ENCODE results near the gene MEGF11.

The MEGF11 gene

GRCh38 chr15:66178531-66178910 lies 75.0 kb downstream of the MEGF11 start:
- DNase-seq (ENCODE audit: low read depth), result no peak
- no peak for TF ChIP-seq CTCF (conservative IDR thresholded peaks at IDR 0.05; ENCODE audit: control insufficient read depth, insufficient read depth, low read depth, low read length)
- H3K4me3 ChIP-seq (ENCODE audit: control insufficient read depth, low read depth, low read length), result no peak overlapping the region

DNA sequence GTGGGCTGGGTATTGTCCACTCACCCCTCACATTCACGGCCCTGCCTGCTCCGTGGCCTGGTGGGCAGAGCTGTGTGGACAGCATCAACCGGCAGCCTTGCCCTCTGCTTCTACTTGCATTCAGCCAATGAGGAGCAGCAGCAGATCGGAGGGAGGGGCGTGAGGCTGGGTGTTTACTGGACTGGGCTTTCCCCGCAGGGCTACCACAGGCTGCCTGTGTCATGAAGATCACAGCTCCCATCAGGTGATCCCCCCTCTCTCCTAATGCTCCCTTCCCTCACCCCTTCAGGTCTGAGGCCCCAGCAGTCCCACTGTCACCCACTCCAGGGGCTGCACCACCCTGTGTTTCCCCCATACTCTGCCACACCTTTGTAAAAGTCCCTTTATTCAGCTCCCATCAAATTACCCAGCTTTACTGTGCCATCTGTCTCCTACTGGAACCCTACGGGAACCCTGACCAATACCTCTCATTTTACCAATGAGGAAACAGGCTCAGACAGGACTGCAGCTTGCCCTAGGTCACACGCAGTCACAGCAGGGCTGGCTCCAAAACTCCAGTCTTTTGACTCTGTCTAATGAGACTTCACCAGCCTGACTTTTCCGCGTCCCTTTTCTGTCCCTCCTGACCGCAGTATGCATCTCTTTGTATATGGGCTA lies 81.1 kb downstream of the MEGF11 start:
- H3K4me3 ChIP-seq (ENCODE audit: control insufficient read depth, low read depth, low read length), result no peak overlapping the region
- no peak for TF ChIP-seq CTCF (conservative IDR thresholded peaks at IDR 0.05; ENCODE audit: control insufficient read depth, insufficient read depth, low read depth, low read length)
- no peak for DNase-seq (ENCODE audit: low read depth)

- TF ChIP-seq CTCF (conservative IDR thresholded peaks at IDR 0.05; ENCODE audit: control insufficient read depth, insufficient read depth, low read depth, low read length), result no peak
- DNase-seq (ENCODE audit: low read depth), result no peak
- H3K4me3 ChIP-seq (ENCODE audit: control insufficient read depth, low read depth, low read length), result no peak overlapping the region
Measured at GRCh38 chr15:66171841-66172240, 81.7 kb downstream of the MEGF11 start.

DNA sequence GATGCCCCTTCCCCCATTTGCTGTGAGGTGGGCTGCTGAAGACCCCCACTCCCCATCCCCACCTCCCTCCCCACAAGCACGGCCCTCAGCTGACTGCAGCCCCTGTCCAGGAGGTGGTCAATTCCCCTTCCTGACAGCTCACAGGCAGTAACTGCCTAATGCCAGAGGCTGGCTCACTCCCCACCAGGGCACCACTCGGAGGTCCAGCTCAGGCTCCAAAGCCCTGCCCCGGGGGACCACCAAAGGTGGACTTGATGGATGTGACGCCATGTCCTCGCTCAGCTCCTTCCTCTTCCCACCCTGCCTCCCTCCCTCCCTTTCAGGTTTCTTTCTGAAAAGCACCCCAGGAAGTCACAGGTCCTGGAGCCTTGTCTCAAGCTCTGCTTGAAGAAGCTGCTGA lies 82.8 kb downstream of the MEGF11 start:
- no peak for TF ChIP-seq CTCF (conservative IDR thresholded peaks at IDR 0.05; ENCODE audit: control insufficient read depth, insufficient read depth, low read depth, low read length)
- H3K4me3 ChIP-seq (ENCODE audit: control insufficient read depth, low read depth, low read length), result no peak overlapping the region
- DNase-seq (ENCODE audit: low read depth), result no peak

- no peak for TF ChIP-seq CTCF (conservative IDR thresholded peaks at IDR 0.05; ENCODE audit: control insufficient read depth, insufficient read depth, low read depth, low read length)
- no peak for DNase-seq (ENCODE audit: low read depth)
- H3K4me3 ChIP-seq (ENCODE audit: control insufficient read depth, low read depth, low read length), result no peak overlapping the region
Measured at GRCh38 chr15:66170042-66170441, 83.5 kb downstream of the MEGF11 start.

DNA sequence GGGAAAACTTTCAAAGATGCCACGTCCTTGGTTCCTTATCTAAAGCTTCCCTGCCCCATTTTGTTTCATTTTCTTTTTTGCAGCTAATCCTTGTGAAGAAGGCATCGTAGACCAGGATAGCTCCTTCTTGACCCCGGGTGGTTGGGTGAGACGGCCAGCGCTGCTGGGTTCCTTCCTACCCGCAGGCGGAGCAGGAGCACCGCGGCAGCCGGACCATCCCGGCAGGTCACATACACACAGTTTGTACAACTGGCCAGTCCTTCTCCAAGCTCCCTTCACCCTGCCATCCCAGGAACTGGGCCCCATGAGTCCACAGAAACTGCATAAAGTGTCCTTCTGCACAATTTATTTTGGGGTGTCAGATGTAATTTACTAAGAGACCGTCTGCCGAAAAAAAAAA lies 83.9 kb downstream of the MEGF11 start:
- TF ChIP-seq CTCF (conservative IDR thresholded peaks at IDR 0.05; ENCODE audit: control insufficient read depth, insufficient read depth, low read depth, low read length), result no peak
- no peak for DNase-seq (ENCODE audit: low read depth)

GRCh38 chr15:66169023-66169422 lies 84.5 kb downstream of the MEGF11 start:
- DNase-seq (ENCODE audit: low read depth), result no peak
- H3K4me3 ChIP-seq (ENCODE audit: control insufficient read depth, low read depth, low read length), result no peak overlapping the region
- no peak for TF ChIP-seq CTCF (conservative IDR thresholded peaks at IDR 0.05; ENCODE audit: control insufficient read depth, insufficient read depth, low read depth, low read length)

More for the DNA sequence above, 83.9 kb downstream of the MEGF11 start:
- H3K4me3 ChIP-seq (ENCODE audit: control insufficient read depth, low read depth, low read length), result no peak overlapping the region

Data from fibroblast of mammary gland (primary cell).